HG03095 (cell line): ENCODE data around the gene OR52K2.
"Not testable (repeated sequence)": the region's sequence is repeated elsewhere in the genome, so short reads cannot be mapped to it uniquely, and the experiment has no call there.

ENCODE experiments used
- ATAC-seq: cut with Tn5 transposase; IDR thresholded peaks from one replicate; pipeline ENCODE4 v1.9.1; 2021; ENCODE audit warnings: moderate library complexity; ENCODE audit not compliant: unreplicated experiment

OR52K2 gene

DNA sequence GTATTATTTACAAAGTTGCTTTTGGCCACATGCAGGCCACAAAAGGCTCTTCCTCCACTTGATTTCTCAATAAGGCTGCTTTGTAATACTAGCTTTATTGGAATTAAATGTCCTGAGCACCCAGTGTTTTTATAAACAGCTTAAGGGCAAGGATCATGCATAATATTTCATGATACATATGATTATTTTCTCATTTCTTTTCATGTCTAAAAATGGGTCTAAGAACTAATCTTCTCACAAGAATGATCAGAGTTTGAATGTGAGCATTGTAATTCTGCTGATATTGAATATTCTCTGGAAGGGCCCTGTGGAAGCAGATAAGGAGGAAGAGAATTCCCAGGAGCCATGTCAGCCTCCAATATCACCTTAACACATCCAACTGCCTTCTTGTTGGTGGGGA is at the start of gene OR52K2:
Gene OR52K2 (plus strand): TSS at position 301 of the 400 bp plus-strand sequence. CDS start 45 bp downstream, at position 346.
- no peak for ATAC-seq

DNA sequence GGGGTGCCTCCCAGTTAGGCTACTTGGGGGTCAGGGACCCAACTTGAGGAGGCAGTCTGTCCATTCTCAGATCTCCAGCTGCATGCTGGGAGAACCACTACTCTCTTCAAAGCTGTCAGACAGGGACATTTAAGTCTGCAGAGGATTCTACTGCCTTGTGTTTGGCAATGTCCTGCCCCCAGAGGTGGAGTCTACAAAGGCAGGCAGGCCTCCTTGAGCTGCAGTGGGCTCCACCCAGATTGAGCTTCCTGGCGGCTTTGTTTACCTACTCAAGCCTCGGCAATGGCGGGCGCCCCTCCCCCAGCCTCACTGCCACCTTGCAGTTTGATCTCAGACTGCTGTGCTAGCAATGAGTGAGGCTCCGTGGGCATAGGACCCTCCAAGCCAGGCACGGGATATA is 42.9 kb upstream of the OR52K2 start:
- not testable (repeated sequence) for ATAC-seq

- ATAC-seq: no peak
Observed at GRCh38 chr11:4416306-4416705, 32.8 kb upstream of the OR52K2 start.

- ATAC-seq: no peak
Observed at GRCh38 chr11:4416816-4417215, 32.3 kb upstream of the OR52K2 start.

DNA sequence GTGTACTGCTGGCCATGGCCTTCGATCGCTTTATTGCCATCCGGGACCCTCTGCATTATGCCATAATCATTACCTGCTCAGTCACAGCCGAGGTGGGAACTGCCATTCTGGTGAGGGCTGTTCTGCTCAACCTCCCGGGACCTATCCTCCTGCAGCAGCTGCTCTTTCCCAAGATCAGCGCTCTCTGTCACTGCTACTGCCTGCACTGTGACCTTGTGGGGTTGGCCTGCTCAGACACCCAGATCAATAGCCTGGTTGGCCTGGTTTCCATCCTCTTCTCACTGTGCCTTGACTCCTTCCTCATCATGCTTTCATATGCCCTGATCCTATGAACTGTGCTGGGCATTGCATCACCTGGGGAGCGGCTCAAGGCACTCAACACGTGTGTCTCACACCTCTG is 30.7 kb upstream of the OR52K2 start:
- no peak for ATAC-seq

DNA sequence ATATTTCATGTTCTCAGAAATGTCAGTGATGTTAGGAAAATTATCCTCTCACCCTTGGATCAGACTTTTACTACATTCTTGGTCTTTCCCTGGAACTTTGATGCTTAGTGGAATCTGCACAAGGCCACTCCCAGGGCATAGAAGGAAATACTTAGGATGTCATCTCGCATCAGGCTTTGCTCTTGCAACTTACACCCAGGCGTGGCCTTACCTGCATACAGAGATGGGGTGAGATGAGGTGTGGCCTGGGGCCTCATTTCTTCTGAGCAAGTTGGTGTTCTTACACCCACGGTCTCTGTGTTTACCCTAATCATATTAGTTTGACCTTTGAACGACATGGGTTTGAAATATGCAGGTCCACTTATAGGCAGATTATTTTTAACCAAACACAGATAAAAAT is 19.0 kb upstream of the OR52K2 start:
- ATAC-seq: no peak

- ATAC-seq: no peak
Observed at GRCh38 chr11:4433856-4434255, 15.2 kb upstream of the OR52K2 start.

DNA sequence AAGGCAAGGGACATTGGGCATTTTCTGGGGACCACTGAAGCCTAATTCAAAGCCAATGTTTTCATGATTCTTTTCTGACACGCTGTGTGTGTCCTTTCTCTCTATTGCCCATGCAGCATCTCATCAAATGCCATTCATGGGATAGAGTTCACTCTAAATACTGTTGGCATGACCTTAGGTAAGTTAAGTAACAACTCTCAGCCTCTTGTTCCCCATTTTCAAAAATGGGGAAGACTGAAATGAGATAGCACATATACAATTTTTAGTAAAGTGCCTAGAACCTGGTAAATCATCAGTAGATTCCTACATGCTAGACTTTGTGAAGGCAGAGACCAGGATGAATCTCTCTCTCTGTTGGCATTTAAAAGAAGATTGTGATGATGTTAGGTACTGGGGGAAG is 12.7 kb upstream of the OR52K2 start:
- no peak for ATAC-seq

GRCh38 chr11:4441515-4441914 is 7.6 kb upstream of the OR52K2 start:
- ATAC-seq: no peak

DNA sequence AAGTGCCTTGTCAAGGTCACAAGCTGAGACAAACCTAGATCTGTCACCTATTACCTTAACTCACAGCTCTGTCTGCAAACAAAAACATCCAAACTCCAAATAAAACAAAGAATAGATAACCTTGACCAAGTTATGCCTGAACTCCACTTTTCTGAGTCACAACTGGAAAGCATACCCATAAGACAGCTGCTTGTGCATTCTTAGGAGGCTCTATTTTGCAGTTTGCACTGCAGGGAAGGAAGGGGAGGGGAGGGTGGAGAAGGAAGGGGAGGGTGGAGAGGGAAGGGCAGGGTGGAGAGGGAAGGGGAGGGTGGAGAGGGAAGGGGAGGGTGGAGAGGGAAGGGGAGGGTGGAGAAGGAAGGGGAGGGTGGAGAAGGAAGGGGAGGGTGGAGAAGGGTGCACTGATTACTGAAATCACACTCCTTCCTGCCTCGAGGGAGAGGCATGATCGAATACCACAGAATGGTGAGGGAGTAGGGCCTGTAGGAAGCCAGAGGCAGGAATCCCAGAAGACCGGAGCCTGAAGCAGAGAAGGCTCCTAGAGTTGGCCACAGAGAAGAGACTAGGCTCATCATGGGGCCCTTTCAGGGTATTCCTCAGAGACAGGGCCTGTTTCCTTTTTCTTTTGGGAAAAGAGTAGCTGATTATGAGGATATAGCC is 5.7 kb upstream of the OR52K2 start:
- ATAC-seq: no peak

GRCh38 chr11:4453118-4453517 is 4.0 kb downstream of the OR52K2 start:
- no peak for ATAC-seq

DNA sequence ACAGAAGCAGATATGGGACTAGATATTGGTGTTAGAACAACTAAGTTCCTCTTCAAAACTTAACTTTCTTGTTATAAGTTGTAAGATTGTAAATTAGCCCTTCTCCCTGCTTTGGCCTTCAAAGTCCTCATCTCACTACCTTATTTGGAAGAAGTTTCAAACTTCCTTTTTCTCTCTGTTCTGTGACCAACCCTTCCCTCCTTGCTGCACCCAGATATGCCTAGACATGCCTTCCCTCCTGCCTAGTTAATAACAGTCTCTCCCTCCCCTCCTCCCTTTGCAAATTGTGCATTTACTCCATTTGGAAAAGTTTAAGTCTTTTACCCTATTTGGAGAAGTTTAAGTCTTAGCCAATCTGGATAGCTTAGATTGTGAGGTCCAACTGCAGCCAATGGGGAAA is 4.9 kb downstream of the OR52K2 start:
- no peak for ATAC-seq

- ATAC-seq: no peak
Observed at GRCh38 chr11:4455419-4455818, 6.3 kb downstream of the OR52K2 start.

DNA sequence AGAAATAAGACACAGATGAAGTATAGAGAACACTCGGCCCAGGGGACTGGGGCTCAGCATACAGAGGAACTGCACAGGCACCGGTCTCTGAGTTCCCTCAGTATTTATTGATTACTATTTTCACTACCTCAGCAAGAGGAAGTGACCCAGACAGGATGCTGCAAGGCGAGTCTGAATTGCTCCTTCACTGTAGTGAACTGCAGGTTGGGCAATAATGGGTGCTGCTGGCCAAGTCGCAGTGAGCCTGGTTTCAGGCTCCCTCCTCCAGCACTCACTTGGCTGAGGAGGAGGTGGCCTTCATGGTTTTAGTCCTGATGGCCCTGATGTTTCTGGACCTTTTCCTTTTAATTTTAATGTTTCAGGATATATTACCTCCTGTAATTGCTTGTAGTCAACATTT is 10.4 kb downstream of the OR52K2 start:
- ATAC-seq: no peak

GRCh38 chr11:4460151-4460550 is 11.1 kb downstream of the OR52K2 start:
- ATAC-seq: no peak

DNA sequence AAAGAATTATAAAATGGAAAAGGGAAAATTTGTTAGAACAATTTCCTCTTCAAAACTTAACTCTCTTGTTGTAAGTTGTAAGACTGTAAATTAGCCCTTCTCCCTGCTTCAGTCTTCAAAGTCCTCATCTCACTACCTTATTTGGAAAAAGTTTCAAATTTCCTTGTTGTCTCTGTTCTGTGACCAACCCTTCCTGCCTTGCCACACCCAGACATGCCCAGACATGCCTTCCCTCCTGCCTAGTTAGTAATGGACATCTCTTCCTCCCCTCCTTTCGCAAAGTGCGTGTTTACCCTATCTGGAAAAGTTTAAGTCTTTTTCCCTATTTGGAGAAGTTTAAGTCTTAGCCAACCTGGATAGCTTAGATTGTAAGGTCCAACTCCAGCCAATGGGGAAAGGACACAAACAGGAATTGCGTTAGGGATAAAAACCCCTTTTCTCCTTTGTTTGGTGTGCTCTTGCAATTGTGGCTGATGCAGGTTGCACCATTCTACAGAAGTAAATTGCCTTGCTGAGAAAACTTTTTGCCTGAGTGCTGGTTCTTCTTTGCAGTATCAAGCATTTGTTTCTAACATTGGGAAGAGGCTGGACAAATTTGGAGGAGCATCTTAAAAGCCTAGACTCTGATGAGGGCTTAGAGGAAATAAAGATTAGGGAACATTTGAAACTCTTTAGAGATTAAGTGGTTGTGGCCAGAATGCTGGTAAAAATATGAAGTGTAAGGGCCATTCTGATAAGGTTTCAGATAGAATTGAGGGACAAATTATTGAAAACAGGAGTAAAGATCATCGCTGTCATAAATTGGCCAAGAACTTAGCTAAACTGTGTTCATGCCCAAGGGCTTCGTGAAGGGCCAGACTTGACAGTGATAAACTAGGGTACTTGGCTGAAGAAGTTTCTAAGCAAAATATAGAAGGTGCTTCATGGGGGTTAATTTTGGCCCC is 15.4 kb downstream of the OR52K2 start:
- ATAC-seq: no peak

DNA sequence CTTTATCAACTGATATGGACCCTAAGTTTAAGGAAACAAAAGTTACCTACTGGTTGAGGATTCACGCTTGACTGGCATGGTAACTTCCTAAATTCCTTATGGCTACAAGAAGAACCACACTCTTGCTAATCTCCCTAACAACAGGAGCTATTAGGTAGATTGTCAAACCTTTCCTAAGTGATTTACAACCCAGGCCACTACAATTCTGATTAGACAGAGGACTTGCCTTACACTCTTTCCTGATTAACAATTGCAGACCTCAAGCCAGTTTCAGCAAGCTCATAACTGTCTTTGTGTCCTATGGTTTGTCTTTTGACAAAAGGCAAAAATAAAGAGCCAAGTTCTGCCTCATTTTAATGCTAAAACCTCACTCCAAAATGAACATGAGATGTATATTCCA is 16.3 kb downstream of the OR52K2 start:
- no peak for ATAC-seq

DNA sequence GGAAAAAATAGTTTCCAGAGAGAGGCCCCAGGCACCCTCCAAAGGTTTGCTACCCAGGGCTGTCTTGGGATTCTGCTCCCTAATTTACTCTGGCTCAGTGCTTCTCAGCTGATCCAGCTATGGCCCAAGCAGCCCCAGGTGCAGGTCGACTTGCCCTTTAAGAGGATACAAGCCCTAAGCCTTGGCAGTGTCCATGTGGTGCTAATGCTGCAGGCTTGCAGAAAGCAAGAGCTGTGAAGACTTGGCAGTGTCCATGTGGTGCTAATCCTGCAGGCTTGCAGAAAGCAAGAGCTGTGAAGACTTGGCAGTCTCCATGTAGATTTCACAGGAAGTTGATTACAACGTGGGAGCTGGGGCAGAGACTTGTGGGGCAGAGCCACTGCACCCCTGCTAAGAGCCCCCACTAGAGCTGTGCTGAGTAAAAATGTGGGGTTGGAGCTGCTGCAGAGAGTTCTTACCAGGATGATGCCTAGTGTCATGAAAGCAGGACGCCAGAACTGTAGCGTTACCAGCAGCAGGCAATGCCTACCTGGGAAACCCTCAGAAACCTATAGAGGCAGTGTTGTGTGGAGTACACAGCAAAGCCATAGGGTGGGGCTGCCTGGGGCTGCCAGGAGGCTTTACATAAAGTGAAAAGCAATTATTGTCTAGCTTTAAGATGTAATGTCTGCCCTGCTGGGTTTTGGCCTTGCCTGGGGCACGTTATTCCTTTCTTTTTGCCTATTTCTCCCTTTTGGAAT is 17.2 kb downstream of the OR52K2 start:
- no peak for ATAC-seq

DNA sequence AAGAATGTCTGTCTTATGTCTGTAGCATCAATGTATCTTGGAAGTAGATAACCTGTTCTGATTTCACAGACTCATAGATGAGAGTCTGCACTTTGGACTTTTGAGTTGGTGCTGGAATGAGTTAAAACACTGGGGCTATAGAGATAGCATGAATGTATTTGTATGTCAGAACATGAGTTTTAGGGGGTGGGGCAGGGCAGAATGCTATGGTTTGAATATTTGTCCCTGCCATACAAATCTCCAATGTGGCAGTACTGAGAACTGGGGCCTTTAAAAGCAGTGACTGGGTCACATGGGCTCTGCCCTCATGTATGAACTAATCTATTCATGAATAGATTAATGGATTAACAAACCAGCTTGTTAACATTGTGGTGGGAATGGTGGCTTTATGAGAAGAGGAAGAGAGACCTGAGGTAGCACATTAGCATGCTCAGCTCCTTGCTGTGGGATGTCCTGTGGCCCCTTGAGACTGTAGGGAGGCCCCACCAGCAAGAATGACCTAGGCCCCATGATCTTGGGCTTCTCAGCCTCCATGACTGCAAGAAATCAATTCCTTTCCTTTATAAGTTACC is 17.9 kb downstream of the OR52K2 start:
- no peak for ATAC-seq

DNA sequence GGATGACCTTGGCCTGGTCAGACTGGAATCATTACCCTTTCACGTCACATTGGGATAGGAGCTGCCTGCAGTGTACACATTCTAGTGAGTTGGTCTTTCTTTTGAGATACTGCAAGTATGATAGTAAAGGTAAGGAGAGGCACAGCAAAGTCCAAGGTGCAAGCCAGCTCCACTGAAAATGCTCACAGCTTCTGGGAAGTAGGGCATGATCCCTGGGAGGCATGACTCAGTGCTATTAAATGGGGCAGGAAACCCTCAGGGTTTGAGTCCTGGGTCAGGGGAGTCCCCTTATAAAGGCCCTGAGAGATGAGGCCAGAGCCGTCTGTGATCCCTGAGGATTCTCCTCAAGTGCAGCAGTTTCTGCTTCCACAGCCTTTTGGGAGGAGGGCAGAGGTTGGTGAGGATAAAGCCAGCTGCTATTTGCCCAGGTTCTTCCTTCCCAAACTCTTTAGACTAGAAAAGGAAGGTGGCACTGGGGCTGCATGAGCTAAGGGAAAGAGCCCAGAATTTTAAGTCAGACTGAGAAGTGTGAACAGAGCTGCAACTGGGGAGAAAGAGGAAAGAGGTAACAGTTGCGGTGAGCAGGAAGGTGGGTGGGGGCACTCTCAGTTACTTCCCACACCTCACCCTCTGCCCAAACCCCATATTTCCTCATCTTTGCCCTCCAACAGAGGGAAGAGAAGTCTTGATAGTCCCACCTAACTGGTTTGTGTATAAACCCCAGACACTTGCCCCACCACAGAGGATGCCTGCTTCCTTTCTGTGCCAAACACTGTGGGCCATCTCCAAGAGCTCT is 18.9 kb downstream of the OR52K2 start:
- no peak for ATAC-seq
